ENCODE measurements around the gene PRM1. TPM values are rescaled to one million over a fixed set of nuclear protein-coding genes. Genes with fewer than 3 reads are reported as not detected.

Gene PRM1
- total and polyA plus RNA-seq, 2 of the 13 experiments (the other 11 are each of a cell fraction or from before 2014, with no cell fraction given) = not detected

DNA sequence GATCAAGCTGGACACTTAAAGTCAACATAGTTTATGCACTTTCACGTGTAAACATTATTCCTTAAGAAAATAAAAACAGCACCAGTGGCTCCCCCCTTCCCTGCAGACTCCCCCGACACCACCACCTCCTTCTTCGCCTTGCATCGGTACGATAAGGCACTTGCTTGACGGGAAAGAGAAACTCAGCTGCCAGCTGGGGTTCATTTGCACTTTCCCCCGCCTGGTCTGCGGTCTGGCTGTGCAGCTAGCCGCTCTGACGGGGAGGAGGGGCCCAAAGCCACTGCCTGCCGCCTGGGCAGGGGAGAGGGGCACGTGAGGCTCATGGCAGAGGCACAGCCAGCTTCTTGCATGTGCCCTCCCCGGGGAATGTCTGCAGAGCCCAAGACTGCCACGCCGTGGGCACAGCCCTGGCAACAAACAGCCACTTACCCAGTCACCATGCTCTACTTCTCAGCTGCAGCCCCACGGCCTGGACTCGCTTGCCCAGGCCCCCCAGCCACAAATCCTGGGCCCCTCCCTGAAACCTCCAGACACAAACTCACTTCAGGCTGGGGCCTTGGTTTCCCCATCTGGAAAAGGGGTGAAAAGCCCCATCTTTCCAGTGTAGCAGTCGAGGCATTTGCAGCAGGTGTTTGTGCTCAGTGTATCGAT lies 16.5 kb upstream of the PRM1 start (continued):
- TF ChIP-seq, protein P1, sequence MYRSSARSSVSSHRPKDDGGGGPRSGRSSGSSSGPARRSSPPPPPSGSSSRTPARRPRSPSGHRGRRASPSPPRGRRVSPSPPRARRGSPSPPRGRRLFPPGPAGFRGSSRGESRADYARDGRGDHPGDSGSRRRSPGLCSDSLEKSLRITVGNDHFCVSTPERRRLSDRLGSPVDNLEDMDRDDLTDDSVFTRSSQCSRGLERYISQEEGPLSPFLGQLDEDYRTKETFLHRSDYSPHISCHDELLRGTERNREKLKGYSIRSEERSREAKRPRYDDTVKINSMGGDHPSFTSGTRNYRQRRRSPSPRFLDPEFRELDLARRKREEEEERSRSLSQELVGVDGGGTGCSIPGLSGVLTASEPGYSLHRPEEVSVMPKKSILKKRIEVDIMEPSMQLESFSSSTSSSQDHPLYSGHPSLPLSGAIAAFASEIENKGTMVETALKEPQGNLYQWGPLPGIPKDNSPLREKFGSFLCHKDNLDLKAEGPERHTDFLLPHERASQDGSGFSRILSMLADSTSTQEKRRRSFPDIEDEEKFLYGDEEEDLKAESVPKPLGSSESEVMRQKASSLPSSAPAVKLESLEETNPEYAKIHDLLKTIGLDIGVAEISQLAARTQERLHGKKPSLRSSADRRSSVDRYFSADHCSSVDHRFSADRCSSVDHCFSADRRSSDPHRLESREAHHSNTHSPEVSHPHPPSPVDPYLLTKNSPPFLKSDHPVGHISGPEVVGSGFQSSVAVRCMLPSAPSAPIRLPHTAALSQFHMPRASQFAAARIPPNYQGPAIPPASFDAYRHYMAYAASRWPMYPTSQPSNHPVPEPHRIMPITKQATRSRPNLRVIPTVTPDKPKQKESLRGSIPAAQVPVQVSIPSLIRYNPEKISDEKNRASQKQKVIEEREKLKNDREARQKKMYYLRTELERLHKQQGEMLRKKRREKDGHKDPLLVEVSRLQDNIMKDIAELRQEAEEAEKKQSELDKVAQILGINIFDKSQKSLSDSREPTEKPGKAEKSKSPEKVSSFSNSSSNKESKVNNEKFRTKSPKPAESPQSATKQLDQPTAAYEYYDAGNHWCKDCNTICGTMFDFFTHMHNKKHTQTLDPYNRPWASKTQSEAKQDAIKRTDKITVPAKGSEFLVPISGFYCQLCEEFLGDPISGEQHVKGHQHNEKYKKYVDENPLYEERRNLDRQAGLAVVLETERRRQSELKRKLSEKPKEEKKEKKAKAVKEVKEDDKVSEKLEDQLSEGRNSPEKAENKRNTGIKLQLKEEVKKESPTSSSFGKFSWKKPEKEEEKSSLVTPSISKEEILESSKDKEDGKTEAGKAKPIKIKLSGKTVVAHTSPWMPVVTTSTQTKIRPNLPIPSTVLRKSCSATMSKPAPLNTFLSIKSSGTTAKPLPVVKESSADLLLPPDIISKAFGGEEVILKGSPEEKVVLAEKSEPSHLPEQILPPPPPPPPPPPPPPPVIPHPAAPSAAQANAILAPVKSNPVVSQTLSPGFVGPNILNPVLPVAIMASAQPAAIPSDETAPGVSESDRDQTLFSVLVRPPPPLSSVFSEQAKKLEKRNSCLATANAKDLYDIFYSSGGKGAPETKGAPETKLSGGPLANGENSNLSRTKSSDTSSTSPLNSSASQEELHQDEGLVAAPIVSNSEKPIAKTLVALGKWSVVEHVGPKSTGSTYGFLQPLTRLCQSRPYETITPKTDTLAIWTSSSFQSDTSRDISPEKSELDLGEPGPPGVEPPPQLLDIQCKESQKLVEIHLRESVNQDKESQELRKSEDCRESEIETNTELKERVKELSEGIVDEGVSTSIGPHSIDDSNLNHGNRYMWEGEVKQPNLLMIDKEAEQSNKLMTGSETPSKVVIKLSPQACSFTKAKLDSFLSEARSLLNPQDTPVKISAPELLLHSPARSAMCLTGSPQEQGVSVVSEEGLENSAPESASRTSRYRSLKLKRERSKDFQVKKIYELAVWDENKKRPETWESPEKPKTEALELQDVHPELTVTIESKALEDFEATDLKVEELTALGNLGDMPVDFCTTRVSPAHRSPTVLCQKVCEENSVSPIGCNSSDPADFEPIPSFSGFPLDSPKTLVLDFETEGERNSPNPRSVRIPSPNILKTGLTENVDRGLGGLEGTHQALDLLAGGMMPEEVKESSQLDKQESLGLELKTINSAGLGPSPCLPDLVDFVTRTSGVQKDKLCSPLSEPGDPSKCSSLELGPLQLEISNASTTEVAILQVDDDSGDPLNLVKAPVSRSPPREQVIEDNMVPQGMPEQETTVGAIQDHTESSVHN (CRISPR knock-in tag; IDR thresholded peaks at IDR 0.05) = no peak; the same call in 1 of the 2 replicates
- TF ChIP-seq ZBTB44 (CRISPR knock-in tag; IDR thresholded peaks at IDR 0.05) (no peak), CENPT (CRISPR knock-in tag; IDR thresholded peaks at IDR 0.05; ENCODE audit: low read depth) (no peak), ZNF232 (CRISPR knock-in tag; IDR thresholded peaks at IDR 0.05; ENCODE audit: borderline replicate concordance) (0 out of 2 replicates have a peak, but pooled peaks have one; percentile 67), SOX6 (IDR thresholded peaks at IDR 0.05) (no peak), SOX6 (CRISPR knock-in tag; IDR thresholded peaks at IDR 0.05) (0 out of 2 replicates have a peak, but pooled peaks have one; percentile 14), NR2C2 (CRISPR knock-in tag; IDR thresholded peaks at IDR 0.05; ENCODE audit: borderline replicate concordance) (no peak), ATF7-NPFF (CRISPR knock-in tag; IDR thresholded peaks at IDR 0.05; ENCODE audit: low read depth) (0 out of 2 replicates have a peak, but pooled peaks have one; percentile 71), PTBP1 (IDR thresholded peaks at IDR 0.05; ENCODE audit: low read depth, low read length, poor library complexity, severe bottlenecking) (no peak), RAD21 (CRISPR knock-in tag; IDR thresholded peaks at IDR 0.05) (peak; percentile 39; the same call in 1 of the 2 replicates), ZNF792 (CRISPR knock-in tag; IDR thresholded peaks at IDR 0.05) (no peak; the same call in 1 of the 2 replicates), ZNF777 (CRISPR knock-in tag; IDR thresholded peaks at IDR 0.05) (0 out of 2 replicates have a peak, but pooled peaks have one; percentile 66), SP5 (CRISPR knock-in tag; IDR thresholded peaks at IDR 0.05; ENCODE audit: borderline replicate concordance, low read depth) (peak; percentile 60)
- TF ChIP-seq, protein P2, sequence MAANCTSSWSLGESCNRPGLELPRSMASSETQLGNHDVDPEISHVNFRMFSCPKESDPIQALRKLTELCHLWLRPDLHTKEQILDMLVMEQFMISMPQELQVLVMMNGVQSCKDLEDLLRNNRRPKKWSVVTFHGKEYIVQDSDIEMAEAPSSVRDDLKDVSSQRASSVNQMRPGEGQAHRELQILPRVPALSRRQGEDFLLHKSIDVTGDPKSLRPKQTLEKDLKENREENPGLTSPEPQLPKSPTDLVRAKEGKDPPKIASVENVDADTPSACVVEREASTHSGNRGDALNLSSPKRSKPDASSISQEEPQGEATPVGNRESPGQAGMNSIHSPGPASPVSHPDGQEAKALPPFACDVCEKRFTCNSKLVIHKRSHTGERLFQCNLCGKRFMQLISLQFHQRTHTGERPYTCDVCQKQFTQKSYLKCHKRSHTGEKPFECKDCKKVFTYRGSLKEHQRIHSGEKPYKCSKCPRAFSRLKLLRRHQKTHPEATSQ (CRISPR knock-in tag; IDR thresholded peaks at IDR 0.05; ENCODE audit: borderline replicate concordance) = 0 out of 2 replicates have a peak, but pooled peaks have one; percentile 13
